ENCODE results near the gene AURKAIP1. TPM values are rescaled to one million over a fixed set of nuclear protein-coding genes. Genes with fewer than 3 reads are reported as not detected.
A peak's percentile ranks its signal among the peaks of the same experiment; 100 is the strongest.

The AURKAIP1 gene
- total RNA-seq, 4 donors from 2014 or later = 55.8 to 106 (median 86.1) TPM

DNA sequence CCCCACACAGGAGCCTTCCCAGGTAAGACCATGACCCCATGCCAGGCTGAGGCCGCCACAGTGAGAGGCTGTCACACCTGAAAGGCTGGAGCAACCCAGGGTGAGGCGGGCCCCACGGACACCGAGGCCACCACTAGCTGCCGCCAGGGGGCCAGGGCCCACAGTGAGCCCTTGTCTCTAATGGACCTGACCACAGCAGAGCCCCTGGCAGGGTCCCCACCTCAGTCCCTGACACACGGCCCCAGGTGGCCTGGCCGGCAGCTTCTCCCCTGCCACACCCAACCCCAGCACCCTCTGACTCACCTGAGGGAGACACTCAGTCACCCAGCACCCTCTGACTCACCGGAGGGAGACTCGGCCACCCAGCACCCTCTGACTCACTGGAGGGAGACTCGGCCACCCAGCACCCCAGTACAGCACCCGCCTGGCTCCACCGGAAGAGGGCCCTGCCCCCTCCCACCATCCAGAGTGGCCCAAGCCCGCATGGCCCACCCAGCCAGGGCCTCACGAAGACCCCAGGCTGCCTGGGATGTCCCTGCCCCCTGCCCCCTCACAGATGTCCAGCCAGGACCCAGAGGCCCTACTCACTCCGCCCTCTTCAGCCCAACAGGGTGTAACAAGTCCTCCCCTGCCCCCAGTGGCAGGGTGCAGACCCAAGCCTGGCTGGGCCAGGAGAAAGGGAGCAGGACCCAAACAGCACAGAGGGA, 30.2 kb downstream of the AURKAIP1 start:
- Histone ChIP-seq H3K27me3 (no peaks in the 10 kb centered on the region), H3K4me1 (peaks cover 54% of the 10 kb centered on the region), H3K36me3 (peaks cover 19% of the 10 kb centered on the region), H3K9me3 (no peaks in the 10 kb centered on the region), H3K27ac (peak overlapping the region; percentile 62), H3K4me3 (no peak overlapping the region)
- DNase-seq (ENCODE audit: low spot score in 2 of 2) = no peak
- TF ChIP-seq, protein P1, sequence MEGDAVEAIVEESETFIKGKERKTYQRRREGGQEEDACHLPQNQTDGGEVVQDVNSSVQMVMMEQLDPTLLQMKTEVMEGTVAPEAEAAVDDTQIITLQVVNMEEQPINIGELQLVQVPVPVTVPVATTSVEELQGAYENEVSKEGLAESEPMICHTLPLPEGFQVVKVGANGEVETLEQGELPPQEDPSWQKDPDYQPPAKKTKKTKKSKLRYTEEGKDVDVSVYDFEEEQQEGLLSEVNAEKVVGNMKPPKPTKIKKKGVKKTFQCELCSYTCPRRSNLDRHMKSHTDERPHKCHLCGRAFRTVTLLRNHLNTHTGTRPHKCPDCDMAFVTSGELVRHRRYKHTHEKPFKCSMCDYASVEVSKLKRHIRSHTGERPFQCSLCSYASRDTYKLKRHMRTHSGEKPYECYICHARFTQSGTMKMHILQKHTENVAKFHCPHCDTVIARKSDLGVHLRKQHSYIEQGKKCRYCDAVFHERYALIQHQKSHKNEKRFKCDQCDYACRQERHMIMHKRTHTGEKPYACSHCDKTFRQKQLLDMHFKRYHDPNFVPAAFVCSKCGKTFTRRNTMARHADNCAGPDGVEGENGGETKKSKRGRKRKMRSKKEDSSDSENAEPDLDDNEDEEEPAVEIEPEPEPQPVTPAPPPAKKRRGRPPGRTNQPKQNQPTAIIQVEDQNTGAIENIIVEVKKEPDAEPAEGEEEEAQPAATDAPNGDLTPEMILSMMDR (IDR thresholded peaks at IDR 0.05) = peak in 1 of 2 donors; percentile 13
- no peak for TF ChIP-seq POLR2A (IDR thresholded peaks at IDR 0.05)
- no peak for TF ChIP-seq EP300 (IDR thresholded peaks at IDR 0.05)
- TF ChIP-seq POLR2AphosphoS5 (IDR thresholded peaks at IDR 0.05) = no peak
- WGBS = 72% methylated on average over 6 of the region's 15 CpGs

DNA sequence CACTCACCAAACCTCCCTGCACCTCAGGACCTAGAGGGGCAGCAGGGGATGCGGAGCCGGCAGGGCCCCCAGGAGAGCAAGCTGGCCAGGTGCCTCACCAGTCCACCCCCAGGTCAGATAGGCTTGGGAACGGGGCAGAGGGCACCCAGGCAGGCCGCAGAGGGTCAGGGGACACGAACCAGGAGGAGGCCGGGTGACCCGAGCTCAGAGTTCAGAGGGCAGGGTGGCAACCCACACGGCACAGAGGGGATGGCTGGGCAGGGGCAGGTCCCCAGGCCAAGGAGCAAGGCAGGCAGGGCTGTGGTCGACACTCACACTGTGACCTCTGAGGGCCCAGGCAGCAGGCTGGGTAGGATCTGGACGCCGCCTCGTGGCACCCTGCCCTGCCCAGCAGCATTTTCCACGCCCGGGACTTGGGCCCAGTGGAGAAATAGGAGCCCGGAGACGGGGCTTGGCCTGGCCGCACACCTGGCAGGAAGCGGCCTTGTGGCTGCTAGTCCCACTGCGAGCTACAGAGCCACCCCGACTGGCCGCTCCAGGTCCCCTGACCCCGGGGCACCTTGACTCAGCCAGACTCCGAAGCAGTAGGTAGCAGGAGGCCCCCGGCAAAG, 31.1 kb downstream of the AURKAIP1 start:
- Histone ChIP-seq H3K27ac (peak overlapping the region; percentile 62), H3K4me1 (peaks cover 54% of the 10 kb centered on the region), H3K27me3 (no peaks in the 10 kb centered on the region), H3K36me3 (peaks cover 28% of the 10 kb centered on the region), H3K4me3 (no peak overlapping the region), H3K9me3 (no peaks in the 10 kb centered on the region)
- DNase-seq (ENCODE audit: low spot score in 2 of 2) = no peak
- TF ChIP-seq, protein P1 (IDR thresholded peaks at IDR 0.05) = no peak
- no peak for TF ChIP-seq EP300 (IDR thresholded peaks at IDR 0.05)
- no peak for TF ChIP-seq POLR2A (IDR thresholded peaks at IDR 0.05)
- no peak for TF ChIP-seq POLR2AphosphoS5 (IDR thresholded peaks at IDR 0.05)
- no CpG with 5 or more reads among the region's 24 CpGs for WGBS

DNA sequence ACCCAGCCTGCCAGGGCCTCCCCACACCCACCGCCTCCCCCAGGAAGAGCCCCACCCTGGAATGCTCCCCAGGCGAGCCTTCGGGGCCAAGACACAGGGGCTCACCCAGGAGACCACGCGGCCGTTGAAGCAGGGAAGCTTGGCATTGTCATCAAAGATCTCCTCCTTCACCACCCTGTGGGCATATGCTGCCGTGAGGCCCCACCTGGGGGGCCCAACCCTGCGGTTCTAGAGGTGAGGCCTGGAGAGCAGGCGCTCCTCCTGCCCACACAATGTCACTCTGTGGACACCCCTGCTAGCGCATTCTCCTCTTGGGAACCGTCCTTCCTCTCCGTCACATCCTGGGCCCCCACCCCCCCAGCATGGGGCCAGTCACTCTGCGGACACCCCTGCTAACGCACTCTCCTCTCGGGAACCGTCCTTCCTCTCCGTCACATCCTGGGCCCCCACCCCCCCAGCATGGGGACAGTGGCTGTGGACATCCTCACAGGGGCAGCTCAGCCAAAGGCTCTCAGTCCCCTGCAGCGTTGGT, 32.4 kb downstream of the AURKAIP1 start:
- TF ChIP-seq, protein P1 (IDR thresholded peaks at IDR 0.05) = no peak
- TF ChIP-seq EP300 (IDR thresholded peaks at IDR 0.05) = no peak
- Histone ChIP-seq H3K9me3 (no peaks in the 10 kb centered on the region), H3K27me3 (no peaks in the 10 kb centered on the region), H3K4me1 (peaks cover 43% of the 10 kb centered on the region), H3K4me3 (no peak overlapping the region), H3K36me3 (peaks cover 40% of the 10 kb centered on the region), H3K27ac (no peak overlapping the region)
- DNase-seq (ENCODE audit: low spot score in 2 of 2) = no peak
- WGBS = 80% methylated on average over 12 of the region's 18 CpGs

GRCh38 chr1:1342061-1342562, 32.9 kb downstream of the AURKAIP1 start:
- Histone ChIP-seq H3K27ac (no peak overlapping the region), H3K9me3 (no peaks in the 10 kb centered on the region), H3K27me3 (no peaks in the 10 kb centered on the region), H3K4me1 (peaks cover 38% of the 10 kb centered on the region), H3K4me3 (no peak overlapping the region), H3K36me3 (peaks cover 45% of the 10 kb centered on the region)
- TF ChIP-seq POLR2AphosphoS5 (IDR thresholded peaks at IDR 0.05) (no peak), POLR2A (IDR thresholded peaks at IDR 0.05) (no peak), EP300 (IDR thresholded peaks at IDR 0.05) (no peak)
- TF ChIP-seq, protein P1 (IDR thresholded peaks at IDR 0.05) = no peak
- no peak for DNase-seq (ENCODE audit: low spot score in 2 of 2)
- 97% methylated on average over 7 of the region's 28 CpGs for WGBS

DNA sequence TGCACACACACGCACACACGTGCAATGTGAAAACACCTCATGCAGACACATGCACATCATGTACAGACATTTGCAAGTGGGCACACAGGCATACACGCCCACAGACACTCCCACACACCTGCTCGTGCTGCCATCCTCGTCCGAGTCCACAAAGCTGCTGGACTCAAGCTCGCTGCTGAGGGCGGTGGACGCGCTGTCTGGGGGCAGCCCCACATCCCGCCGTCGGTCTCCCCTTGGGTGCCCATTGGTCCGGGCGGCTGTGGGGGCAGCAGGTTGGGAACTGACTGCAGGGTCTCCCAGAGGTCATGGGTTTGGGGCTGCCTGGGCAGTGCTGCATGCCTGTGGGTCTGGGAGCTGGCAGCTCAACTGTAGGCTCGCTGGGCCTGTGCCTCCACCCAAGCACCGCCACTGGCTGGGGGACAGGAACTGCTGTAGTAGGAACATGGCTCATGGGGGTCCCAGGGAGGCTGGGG, 33.4 kb downstream of the AURKAIP1 start:
- H3K36me3 ChIP-seq = peaks cover 50% of the 10 kb centered on the region
- no peak overlapping the region for H3K4me3 ChIP-seq
- H3K4me1 ChIP-seq = peaks cover 32% of the 10 kb centered on the region
- no peaks in the 10 kb centered on the region for H3K27me3 ChIP-seq
- WGBS = 97% methylated on average over 15 of the region's 17 CpGs
- no peaks in the 10 kb centered on the region for H3K9me3 ChIP-seq
- no peak overlapping the region for H3K27ac ChIP-seq
- no peak for DNase-seq (ENCODE audit: low spot score in 2 of 2)
- TF ChIP-seq POLR2AphosphoS5 (IDR thresholded peaks at IDR 0.05) = no peak
- no peak for TF ChIP-seq POLR2A (IDR thresholded peaks at IDR 0.05)

All from suprapubic skin (tissue), 4 donors.